H9 (cell line): ENCODE data around the gene ADAMTS2. TPM values are rescaled to one million over a fixed set of nuclear protein-coding genes. Genes with fewer than 3 reads are reported as not detected.

Experiments
- DNase-seq: peaks from one replicate; pipeline ENCODE4 v3.0.0-alpha.2; 2017
- H2AFZ ChIP-seq: one replicate; pipeline ENCODE4 v1.6.1; 2013; ENCODE audit warnings: mild to moderate bottlenecking, low read length, control low read depth, moderate library complexity
- H2AK5ac ChIP-seq: 2 replicates; pipeline ENCODE4 v1.6.1; 2013; ENCODE audit warnings: low read length, control low read depth, mixed read lengths; ENCODE audit not compliant: insufficient read length
- H2BK120ac ChIP-seq: one replicate; pipeline ENCODE4 v1.6.1; 2013; ENCODE audit warnings: low read depth, mild to moderate bottlenecking, low read length, control low read depth, inconsistent platforms; ENCODE audit not compliant: poor library complexity, severe bottlenecking
- H2BK12ac ChIP-seq: 2 replicates; pipeline ENCODE4 v1.6.1; 2013; ENCODE audit warnings: low read length, control low read depth, mixed read lengths, low read depth; ENCODE audit not compliant: insufficient read length
- H2BK15ac ChIP-seq: 2 replicates; pipeline ENCODE4 v1.6.1; 2013; ENCODE audit warnings: low read depth, low read length, control low read depth
- H2BK20ac ChIP-seq: one replicate; pipeline ENCODE4 v1.6.1; 2013; ENCODE audit warnings: low read depth, mild to moderate bottlenecking, low read length, control low read depth, inconsistent platforms; ENCODE audit not compliant: poor library complexity, severe bottlenecking
- H2BK5ac ChIP-seq: 2 replicates; pipeline ENCODE4 v1.6.1; 2013; ENCODE audit warnings: low read length, control low read depth, mixed read lengths; ENCODE audit not compliant: insufficient read length
- H3K14ac ChIP-seq: 2 replicates; pipeline ENCODE4 v1.6.1; 2013; ENCODE audit warnings: low read length, control low read depth; ENCODE audit not compliant: insufficient read depth
- H3K18ac ChIP-seq: 2 replicates; pipeline ENCODE4 v1.6.1; 2013; ENCODE audit warnings: low read depth, mild to moderate bottlenecking, mixed read lengths, low read length, control low read depth; ENCODE audit not compliant: insufficient read length
- H3K23ac ChIP-seq: 2 replicates; pipeline ENCODE4 v1.6.1; 2013; ENCODE audit warnings: low read length, control low read depth, mixed read lengths, low read depth; ENCODE audit not compliant: insufficient read length
- H3K23me2 ChIP-seq: 2 replicates; pipeline ENCODE4 v1.6.1; 2013; ENCODE audit warnings: low read depth, mild to moderate bottlenecking, mixed read lengths, low read length, control low read depth; ENCODE audit not compliant: insufficient read length, poor library complexity, severe bottlenecking
- H3K27ac ChIP-seq: 2 replicates; pipeline ENCODE4 v1.5.1; 2013; ENCODE audit warnings: low read length, control low read depth, mixed read lengths, low read depth; ENCODE audit not compliant: insufficient read length
- H3K27me3 ChIP-seq: 2 replicates; pipeline ENCODE4 v1.6.1; 2013; ENCODE audit warnings: low read length, control low read depth, inconsistent platforms; ENCODE audit not compliant: insufficient read depth
- H3K4ac ChIP-seq: 2 replicates; pipeline ENCODE4 v1.6.1; 2013; ENCODE audit warnings: low read depth, mild to moderate bottlenecking, control low read depth, inconsistent platforms, low read length, moderate library complexity
- H3K4me1 ChIP-seq: 2 replicates; pipeline ENCODE4 v1.6.1; 2013; ENCODE audit warnings: low read length, control low read depth, inconsistent platforms; ENCODE audit not compliant: insufficient read depth
- H3K4me2 ChIP-seq: 2 replicates; pipeline ENCODE4 v1.6.1; 2013; ENCODE audit warnings: low read length, control low read depth, mixed read lengths; ENCODE audit not compliant: insufficient read length, insufficient read depth
- H3K56ac ChIP-seq: 2 replicates; pipeline ENCODE4 v1.6.1; 2013; ENCODE audit warnings: low read depth, mild to moderate bottlenecking, mixed read lengths, low read length, control low read depth; ENCODE audit not compliant: insufficient read length
- H3K79me1 ChIP-seq: 2 replicates; pipeline ENCODE4 v1.6.1; 2013; ENCODE audit warnings: low read depth, mild to moderate bottlenecking, moderate library complexity, low read length, control low read depth, inconsistent platforms; ENCODE audit not compliant: insufficient read depth, poor library complexity, severe bottlenecking
- H3K79me2 ChIP-seq: 2 replicates; pipeline ENCODE4 v1.6.1; 2013; ENCODE audit warnings: low read length, control low read depth, inconsistent platforms; ENCODE audit not compliant: insufficient read depth
- H3K9ac ChIP-seq: 2 replicates; pipeline ENCODE4 v1.6.1; 2013; ENCODE audit warnings: low read length, control low read depth, mixed read lengths; ENCODE audit not compliant: insufficient read length; ENCODE audit errors: extremely low read depth
- H3K9me3 ChIP-seq: one replicate; pipeline ENCODE4 v1.6.1; 2013; ENCODE audit warnings: low read depth, low read length, inconsistent platforms; ENCODE audit not compliant: control insufficient read depth
- H3T11ph ChIP-seq: one replicate; pipeline ENCODE4 v1.6.1; 2013; ENCODE audit warnings: mild to moderate bottlenecking, low read length, control low read depth, inconsistent platforms
- H4K20me1 ChIP-seq: one replicate; pipeline ENCODE4 v1.6.1; 2013; ENCODE audit not compliant: control insufficient read depth, insufficient read length, insufficient read depth
- H4K5ac ChIP-seq: 2 replicates; pipeline ENCODE4 v1.6.1; 2013; ENCODE audit warnings: low read depth, mild to moderate bottlenecking, mixed read lengths, low read length, control low read depth; ENCODE audit not compliant: insufficient read length
- H4K8ac ChIP-seq: replicated peaks from 2 replicates; pipeline ENCODE4 v1.6.1; 2013; ENCODE audit warnings: low read length, control low read depth, mixed read lengths, low read depth; ENCODE audit not compliant: insufficient read length
- H4K91ac ChIP-seq: 2 replicates; pipeline ENCODE4 v1.6.1; 2013; ENCODE audit warnings: low read depth, mild to moderate bottlenecking, moderate library complexity, mixed read lengths, low read length, control low read depth; ENCODE audit not compliant: insufficient read length
- H3K27ac Mint-ChIP-seq, 3 experiments: 2 replicates in 2 of 3; 3 replicates in 1 of 3; pipeline ENCODE4 v1.8.0; 2020 to 2021; ENCODE audit warnings: mixed read lengths in 3 of 3, mild to moderate bottlenecking in 1 of 3, moderate library complexity in 1 of 3
- H3K27me3 Mint-ChIP-seq: 2 replicates; pipeline ENCODE4 v1.8.0; 2021; ENCODE audit warnings: low read depth, mild to moderate bottlenecking, moderate library complexity, mixed read lengths
- H3K36me3 Mint-ChIP-seq, 3 experiments: 2 replicates in 2 of 3; 3 replicates in 1 of 3; pipeline ENCODE4 v1.8.0; 2020 to 2021; ENCODE audit warnings: low read depth in 3 of 3, mixed read lengths in 3 of 3; ENCODE audit not compliant: insufficient read depth in 1 of 3
- H3K4me1 Mint-ChIP-seq, 2 experiments: 2 replicates each; pipeline ENCODE4 v1.8.0; 2020; ENCODE audit warnings: mixed read lengths in 2 of 2
- H3K4me3 Mint-ChIP-seq, 2 experiments: 2 replicates in 1 of 2; 3 replicates in 1 of 2; pipeline ENCODE4 v1.8.0; 2020 to 2021; ENCODE audit warnings: mild to moderate bottlenecking in 2 of 2, mixed read lengths in 2 of 2, moderate library complexity in 1 of 2
- H3K9me3 Mint-ChIP-seq, 2 experiments: 2 replicates in 1 of 2; 3 replicates in 1 of 2; pipeline ENCODE4 v1.8.0; 2020; ENCODE audit warnings: mild to moderate bottlenecking in 2 of 2, mixed read lengths in 2 of 2, moderate library complexity in 1 of 2
- CTCF ChIP-seq: fragments of 200-600 bp; sonication (generic); conservative IDR thresholded peaks from 3 replicates; pipeline ENCODE4 v1.8.0; 2021; ENCODE audit warnings: antibody characterized with exemption, mild to moderate bottlenecking
- WGBS: extraction: QIAGEN DNeasy Blood & Tissue Kit; methylation state at CpG from one replicate; pipeline ENCODE4 v1.1.7; 2013; ENCODE audit warnings: missing lambda C conversion rate, low lambda C conversion rate, mixed read lengths; ENCODE audit not compliant: insufficient read length; ENCODE audit errors: extremely low coverage; 5-methylcytosine and 5-hydroxymethylcytosine counted together
- total RNA-seq: library from RNA; stranded (reverse); gene quantifications from 2 replicates; pipeline ENCODE4 v1.2.1, GENCODE V29; 2021

ADAMTS2 gene
- total RNA-seq, 1 experiment from 2014 or later, result 5.4 TPM

GRCh38 chr5:179153921-179154345 is 191.3 kb downstream of the ADAMTS2 start:
- Histone ChIP-seq H3K23ac (no peak overlapping the region), H2BK15ac (no peak overlapping the region), H4K20me1 (no peaks in the 10 kb centered on the region), H3K4ac (no peak overlapping the region), H3K27me3 (no peaks in the 10 kb centered on the region), H2BK12ac (no peak overlapping the region), H4K91ac (no peak overlapping the region), H3K56ac (no peak overlapping the region), H3K4me1 (no peaks in the 10 kb centered on the region), H2BK20ac (no peak overlapping the region), H3K23me2 (no peaks in the 10 kb centered on the region), H3K79me1 (no peaks in the 10 kb centered on the region), H3K14ac (no peak overlapping the region), H3K9ac (no peak overlapping the region), H3K27ac (no peak overlapping the region), H2BK5ac (no peak overlapping the region), H3T11ph (no peak overlapping the region), H3K18ac (no peak overlapping the region), H4K5ac (no peak overlapping the region), H2AFZ (no peak overlapping the region), H3K4me2 (no peak overlapping the region), H3K79me2 (no peaks in the 10 kb centered on the region), H2AK5ac (no peak overlapping the region), H3K9me3 (no peaks in the 10 kb centered on the region), H2BK120ac (no peak overlapping the region), H4K8ac (no peak overlapping the region)
- Mint-ChIP-seq H3K27me3 (peaks cover 2% of the 10 kb centered on the region; the same call in 1 of the 2 replicates), H3K4me1 (peaks cover 0 to 4% of the 10 kb centered on the region in 2 experiments; a peak in 2 of 4 replicates), H3K27ac (no peak overlapping the region), H3K4me3 (no peak overlapping the region), H3K36me3 (peaks cover 0 to 7% (median 3%) of the 10 kb centered on the region in 3 experiments; a peak in 2 of 7 replicates), H3K9me3 (peaks cover 0 to 9% of the 10 kb centered on the region in 2 experiments; a peak in 2 of 5 replicates)
- WGBS, result no CpG with 5 or more reads among the region's 22 CpGs
- peak; percentile 20 for DNase-seq
- TF ChIP-seq CTCF, result no peak
